Measurements from ENCODE around the gene ACAP3.

DNA sequence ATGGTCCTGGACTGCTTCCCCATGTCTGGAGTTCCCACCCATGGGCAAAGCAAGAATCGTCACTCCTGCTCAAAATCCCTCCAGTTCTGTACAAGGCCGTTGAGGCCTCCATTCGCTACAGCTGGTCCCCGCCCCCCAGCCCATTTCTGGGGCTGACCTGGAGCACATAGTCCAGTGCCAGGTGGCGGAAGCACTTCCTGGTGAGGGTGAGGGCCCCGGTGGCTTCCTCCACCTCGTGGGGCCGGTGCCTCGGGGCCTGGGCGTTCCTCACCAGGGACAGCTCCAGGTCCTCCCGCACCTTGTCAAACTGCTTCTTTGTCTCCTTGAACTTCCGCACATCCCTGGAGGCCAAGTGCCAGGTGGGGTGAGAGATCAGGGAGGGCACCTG is 7.4 kb downstream of the ACAP3 start:
- TF ChIP-seq, protein P1, sequence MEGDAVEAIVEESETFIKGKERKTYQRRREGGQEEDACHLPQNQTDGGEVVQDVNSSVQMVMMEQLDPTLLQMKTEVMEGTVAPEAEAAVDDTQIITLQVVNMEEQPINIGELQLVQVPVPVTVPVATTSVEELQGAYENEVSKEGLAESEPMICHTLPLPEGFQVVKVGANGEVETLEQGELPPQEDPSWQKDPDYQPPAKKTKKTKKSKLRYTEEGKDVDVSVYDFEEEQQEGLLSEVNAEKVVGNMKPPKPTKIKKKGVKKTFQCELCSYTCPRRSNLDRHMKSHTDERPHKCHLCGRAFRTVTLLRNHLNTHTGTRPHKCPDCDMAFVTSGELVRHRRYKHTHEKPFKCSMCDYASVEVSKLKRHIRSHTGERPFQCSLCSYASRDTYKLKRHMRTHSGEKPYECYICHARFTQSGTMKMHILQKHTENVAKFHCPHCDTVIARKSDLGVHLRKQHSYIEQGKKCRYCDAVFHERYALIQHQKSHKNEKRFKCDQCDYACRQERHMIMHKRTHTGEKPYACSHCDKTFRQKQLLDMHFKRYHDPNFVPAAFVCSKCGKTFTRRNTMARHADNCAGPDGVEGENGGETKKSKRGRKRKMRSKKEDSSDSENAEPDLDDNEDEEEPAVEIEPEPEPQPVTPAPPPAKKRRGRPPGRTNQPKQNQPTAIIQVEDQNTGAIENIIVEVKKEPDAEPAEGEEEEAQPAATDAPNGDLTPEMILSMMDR (IDR thresholded peaks at IDR 0.05 in 4 of 5, conservative IDR thresholded peaks at IDR 0.05 in 1 of 5) = no peak
- TF ChIP-seq POLR2A (IDR thresholded peaks at IDR 0.05) = no peak

Measured in gastrocnemius medialis (tissue), 4 donors.